Measurements from ENCODE around the gene GLIPR1L2. TPM values are rescaled to one million over a fixed set of nuclear protein-coding genes. Genes with fewer than 3 reads are reported as not detected.

The GLIPR1L2 gene
- total RNA-seq, 1 donor from 2014 or later, result not detected

- Mint-ChIP-seq H3K36me3 (ENCODE audit: unreplicated experiment) (peaks cover 6% of the 10 kb centered on the region), H3K4me1 (ENCODE audit: low read depth, unreplicated experiment) (no peaks in the 10 kb centered on the region), H3K9me3 (ENCODE audit: unreplicated experiment) (peaks cover 9% of the 10 kb centered on the region), H3K4me3 (ENCODE audit: unreplicated experiment) (no peak overlapping the region), H3K27me3 (ENCODE audit: unreplicated experiment) (no peaks in the 10 kb centered on the region), H3K27ac (ENCODE audit: unreplicated experiment) (no peak overlapping the region)
- TF ChIP-seq, protein P1, sequence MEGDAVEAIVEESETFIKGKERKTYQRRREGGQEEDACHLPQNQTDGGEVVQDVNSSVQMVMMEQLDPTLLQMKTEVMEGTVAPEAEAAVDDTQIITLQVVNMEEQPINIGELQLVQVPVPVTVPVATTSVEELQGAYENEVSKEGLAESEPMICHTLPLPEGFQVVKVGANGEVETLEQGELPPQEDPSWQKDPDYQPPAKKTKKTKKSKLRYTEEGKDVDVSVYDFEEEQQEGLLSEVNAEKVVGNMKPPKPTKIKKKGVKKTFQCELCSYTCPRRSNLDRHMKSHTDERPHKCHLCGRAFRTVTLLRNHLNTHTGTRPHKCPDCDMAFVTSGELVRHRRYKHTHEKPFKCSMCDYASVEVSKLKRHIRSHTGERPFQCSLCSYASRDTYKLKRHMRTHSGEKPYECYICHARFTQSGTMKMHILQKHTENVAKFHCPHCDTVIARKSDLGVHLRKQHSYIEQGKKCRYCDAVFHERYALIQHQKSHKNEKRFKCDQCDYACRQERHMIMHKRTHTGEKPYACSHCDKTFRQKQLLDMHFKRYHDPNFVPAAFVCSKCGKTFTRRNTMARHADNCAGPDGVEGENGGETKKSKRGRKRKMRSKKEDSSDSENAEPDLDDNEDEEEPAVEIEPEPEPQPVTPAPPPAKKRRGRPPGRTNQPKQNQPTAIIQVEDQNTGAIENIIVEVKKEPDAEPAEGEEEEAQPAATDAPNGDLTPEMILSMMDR (IDR thresholded peaks at IDR 0.05; ENCODE audit: partially characterized antibody, unreplicated experiment), result no peak
- DNase-seq, result no peak
Measured at GRCh38 chr12:75350413-75350812, 40.5 kb upstream of the GLIPR1L2 start.

GRCh38 chr12:75354011-75354410 lies 36.9 kb upstream of the GLIPR1L2 start:
- H3K4me3 Mint-ChIP-seq (ENCODE audit: unreplicated experiment), result no peak overlapping the region
- TF ChIP-seq, protein P1 (IDR thresholded peaks at IDR 0.05; ENCODE audit: partially characterized antibody, unreplicated experiment), result no peak
- H3K9me3 Mint-ChIP-seq (ENCODE audit: unreplicated experiment), result peaks cover 9% of the 10 kb centered on the region
- DNase-seq, result no peak
- peaks cover 6% of the 10 kb centered on the region for H3K36me3 Mint-ChIP-seq (ENCODE audit: unreplicated experiment)
- no peak overlapping the region for H3K27ac Mint-ChIP-seq (ENCODE audit: unreplicated experiment)
- H3K4me1 Mint-ChIP-seq (ENCODE audit: low read depth, unreplicated experiment), result no peaks in the 10 kb centered on the region
- H3K27me3 Mint-ChIP-seq (ENCODE audit: unreplicated experiment), result no peaks in the 10 kb centered on the region

GRCh38 chr12:75360920-75361319 lies 30.0 kb upstream of the GLIPR1L2 start:
- no peaks in the 10 kb centered on the region for H3K27me3 Mint-ChIP-seq (ENCODE audit: unreplicated experiment)
- no peak for DNase-seq
- no peak overlapping the region for H3K4me3 Mint-ChIP-seq (ENCODE audit: unreplicated experiment)
- no peaks in the 10 kb centered on the region for H3K4me1 Mint-ChIP-seq (ENCODE audit: low read depth, unreplicated experiment)
- H3K36me3 Mint-ChIP-seq (ENCODE audit: unreplicated experiment), result peaks cover 4% of the 10 kb centered on the region
- TF ChIP-seq, protein P1 (IDR thresholded peaks at IDR 0.05; ENCODE audit: partially characterized antibody, unreplicated experiment), result no peak
- H3K27ac Mint-ChIP-seq (ENCODE audit: unreplicated experiment), result no peak overlapping the region
- no peaks in the 10 kb centered on the region for H3K9me3 Mint-ChIP-seq (ENCODE audit: unreplicated experiment)

GRCh38 chr12:75361408-75361807 lies 29.5 kb upstream of the GLIPR1L2 start:
- no peaks in the 10 kb centered on the region for H3K4me1 Mint-ChIP-seq (ENCODE audit: low read depth, unreplicated experiment)
- no peaks in the 10 kb centered on the region for H3K9me3 Mint-ChIP-seq (ENCODE audit: unreplicated experiment)
- peaks cover 4% of the 10 kb centered on the region for H3K36me3 Mint-ChIP-seq (ENCODE audit: unreplicated experiment)
- no peak overlapping the region for H3K27ac Mint-ChIP-seq (ENCODE audit: unreplicated experiment)
- no peaks in the 10 kb centered on the region for H3K27me3 Mint-ChIP-seq (ENCODE audit: unreplicated experiment)
- no peak overlapping the region for H3K4me3 Mint-ChIP-seq (ENCODE audit: unreplicated experiment)
- DNase-seq, result no peak
- TF ChIP-seq, protein P1 (IDR thresholded peaks at IDR 0.05; ENCODE audit: partially characterized antibody, unreplicated experiment), result no peak

- Mint-ChIP-seq H3K27ac (ENCODE audit: unreplicated experiment) (no peak overlapping the region), H3K36me3 (ENCODE audit: unreplicated experiment) (peaks cover 4% of the 10 kb centered on the region), H3K9me3 (ENCODE audit: unreplicated experiment) (no peaks in the 10 kb centered on the region), H3K4me3 (ENCODE audit: unreplicated experiment) (no peak overlapping the region), H3K27me3 (ENCODE audit: unreplicated experiment) (no peaks in the 10 kb centered on the region), H3K4me1 (ENCODE audit: low read depth, unreplicated experiment) (peaks cover 4% of the 10 kb centered on the region)
- TF ChIP-seq, protein P1 (IDR thresholded peaks at IDR 0.05; ENCODE audit: partially characterized antibody, unreplicated experiment), result no peak
- no peak for DNase-seq
Measured at GRCh38 chr12:75364919-75365318, 26.0 kb upstream of the GLIPR1L2 start.
